Measurements from ENCODE around the gene SSX4.
"Not testable (repeated sequence)": the region's sequence is repeated elsewhere in the genome, so short reads cannot be mapped to it uniquely, and the experiment has no call there.

The SSX4 gene

DNA sequence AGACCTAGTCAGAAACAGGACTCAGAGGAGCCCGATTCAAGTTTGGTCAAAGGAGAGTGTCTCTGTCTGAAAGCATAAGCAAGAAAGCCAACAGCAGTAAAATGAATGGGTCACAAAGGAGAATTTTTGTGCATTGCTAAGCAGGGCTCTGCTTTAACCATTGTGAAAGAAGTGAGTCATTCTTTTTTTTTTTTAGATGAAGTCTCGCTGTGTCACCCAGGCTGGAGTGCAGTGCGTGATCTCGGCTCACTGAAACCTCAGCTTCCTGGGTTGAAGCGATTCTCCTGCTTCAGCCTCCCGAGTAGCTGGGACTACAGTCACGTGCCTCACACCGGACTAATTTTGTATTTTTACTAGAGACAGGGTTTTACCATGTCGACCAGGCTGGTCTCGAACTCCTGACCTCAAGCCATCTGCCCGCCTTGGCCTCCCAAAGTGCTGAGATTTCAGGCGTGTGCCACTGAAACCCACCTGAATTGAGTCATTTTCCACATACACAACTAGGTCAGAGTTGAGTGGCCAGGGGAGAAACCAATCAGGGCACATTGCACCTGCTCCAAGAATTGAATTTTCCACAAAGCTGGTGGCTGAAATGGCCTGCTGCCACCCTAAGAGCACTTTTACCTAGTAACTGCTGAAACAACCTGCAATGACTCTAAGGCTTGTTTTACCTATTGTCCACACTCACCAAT is 15.5 kb upstream of the SSX4 start:
- H3K79me2 ChIP-seq (ENCODE audit: control insufficient read depth, insufficient read depth, low read length); H3K27me3 ChIP-seq (ENCODE audit: insufficient read depth, low read length, poor library complexity); H3K79me1 ChIP-seq (ENCODE audit: low read length); H3K36me3 ChIP-seq (ENCODE audit: control insufficient read depth, insufficient read depth, low read length); H3K27ac ChIP-seq (ENCODE audit: low read depth, low read length); H3K4me1 ChIP-seq (ENCODE audit: control insufficient read depth, low read depth, low read length); H3K56ac ChIP-seq (ENCODE audit: low read length); H3K4me2 ChIP-seq (ENCODE audit: low read length); DNase-seq; H3K23ac ChIP-seq (ENCODE audit: low read length); H2AK5ac ChIP-seq (ENCODE audit: low read length); H3K18ac ChIP-seq (ENCODE audit: low read length); H3K4ac ChIP-seq (ENCODE audit: low read depth, low read length); H2BK120ac ChIP-seq (ENCODE audit: low read depth, low read length); H4K8ac ChIP-seq (ENCODE audit: low read depth, low read length); H4K5ac ChIP-seq (ENCODE audit: low read length); H2BK15ac ChIP-seq (replicated peaks; ENCODE audit: low read depth); H3K4me3 ChIP-seq (ENCODE audit: low read length); H2BK5ac ChIP-seq (ENCODE audit: low read length); H3K9ac ChIP-seq (ENCODE audit: low read length): not testable (repeated sequence)
- no CpG with 5 or more reads among the region's 12 CpGs for WGBS (ENCODE audit: extremely low coverage, insufficient coverage, low lambda C conversion rate)

DNA sequence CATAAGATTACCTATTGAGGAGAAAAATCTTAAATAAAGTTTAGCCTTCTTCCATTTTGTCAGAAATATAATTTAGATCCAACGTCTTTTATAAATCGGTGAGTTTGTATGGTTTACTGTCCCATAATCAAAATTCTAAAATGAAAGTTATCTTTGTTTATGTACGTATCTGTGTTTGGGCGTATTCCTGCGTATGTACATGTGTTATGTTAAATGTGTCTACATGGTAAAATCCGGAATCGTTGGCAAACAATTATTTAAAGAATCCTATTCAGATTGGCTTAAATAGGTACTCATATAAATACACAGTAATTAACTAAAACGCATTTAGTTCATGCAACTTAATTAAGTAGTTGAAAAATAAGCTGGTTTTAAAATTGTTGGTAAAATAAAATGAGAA is 12.9 kb upstream of the SSX4 start:
- not testable (repeated sequence) for H2BK5ac ChIP-seq (ENCODE audit: low read length); H3K79me2 ChIP-seq (ENCODE audit: control insufficient read depth, insufficient read depth, low read length); H2BK120ac ChIP-seq (ENCODE audit: low read depth, low read length); DNase-seq; H4K5ac ChIP-seq (ENCODE audit: low read length); H2BK15ac ChIP-seq (replicated peaks; ENCODE audit: low read depth); H3K4me2 ChIP-seq (ENCODE audit: low read length); H3K27ac ChIP-seq (ENCODE audit: low read depth, low read length); H3K4ac ChIP-seq (ENCODE audit: low read depth, low read length); H3K23ac ChIP-seq (ENCODE audit: low read length); H3K9ac ChIP-seq (ENCODE audit: low read length); H3K4me3 ChIP-seq (ENCODE audit: low read length); H3K4me1 ChIP-seq (ENCODE audit: control insufficient read depth, low read depth, low read length); H3K56ac ChIP-seq (ENCODE audit: low read length); H3K79me1 ChIP-seq (ENCODE audit: low read length); H3K18ac ChIP-seq (ENCODE audit: low read length); H2AK5ac ChIP-seq (ENCODE audit: low read length); H3K27me3 ChIP-seq (ENCODE audit: insufficient read depth, low read length, poor library complexity); H3K36me3 ChIP-seq (ENCODE audit: control insufficient read depth, insufficient read depth, low read length); H4K8ac ChIP-seq (ENCODE audit: low read depth, low read length)
- WGBS (ENCODE audit: extremely low coverage, insufficient coverage, low lambda C conversion rate), result no CpG with 5 or more reads among the region's 8 CpGs

DNA sequence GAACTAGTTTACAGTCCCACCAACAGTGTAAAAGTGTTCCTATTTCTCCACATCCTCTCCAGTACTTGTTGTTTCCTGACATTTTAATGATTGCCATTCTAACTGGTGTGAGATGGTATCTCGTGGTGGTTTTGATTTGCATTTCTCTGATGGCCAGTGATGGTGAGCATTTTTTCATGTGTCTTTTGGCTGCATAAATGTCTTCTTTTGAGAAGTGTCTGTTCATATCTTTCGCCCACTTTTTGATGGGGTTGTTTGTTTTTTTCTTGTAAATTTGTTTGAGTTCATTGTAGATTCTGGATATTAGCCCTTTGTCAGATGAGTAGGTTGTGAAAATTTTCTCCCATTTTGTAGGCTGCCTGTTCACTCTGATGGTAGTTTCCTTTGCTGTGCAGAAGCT is 13.6 kb downstream of the SSX4 start:
- not testable (repeated sequence) for H2AK5ac ChIP-seq (ENCODE audit: low read length); H3K27ac ChIP-seq (ENCODE audit: low read depth, low read length); H3K79me1 ChIP-seq (ENCODE audit: low read length); H4K8ac ChIP-seq (ENCODE audit: low read depth, low read length); H2BK15ac ChIP-seq (replicated peaks; ENCODE audit: low read depth); H3K56ac ChIP-seq (ENCODE audit: low read length); H3K9ac ChIP-seq (ENCODE audit: low read length); H3K36me3 ChIP-seq (ENCODE audit: control insufficient read depth, insufficient read depth, low read length); H2BK5ac ChIP-seq (ENCODE audit: low read length); H3K23ac ChIP-seq (ENCODE audit: low read length); DNase-seq; H3K4me2 ChIP-seq (ENCODE audit: low read length); H3K79me2 ChIP-seq (ENCODE audit: control insufficient read depth, insufficient read depth, low read length); H3K4ac ChIP-seq (ENCODE audit: low read depth, low read length); H3K18ac ChIP-seq (ENCODE audit: low read length); H3K4me1 ChIP-seq (ENCODE audit: control insufficient read depth, low read depth, low read length); H3K27me3 ChIP-seq (ENCODE audit: insufficient read depth, low read length, poor library complexity); H2BK120ac ChIP-seq (ENCODE audit: low read depth, low read length); H4K5ac ChIP-seq (ENCODE audit: low read length); H3K4me3 ChIP-seq (ENCODE audit: low read length)
- no CpG with 5 or more reads among the region's 2 CpGs for WGBS (ENCODE audit: extremely low coverage, insufficient coverage, low lambda C conversion rate)

DNA sequence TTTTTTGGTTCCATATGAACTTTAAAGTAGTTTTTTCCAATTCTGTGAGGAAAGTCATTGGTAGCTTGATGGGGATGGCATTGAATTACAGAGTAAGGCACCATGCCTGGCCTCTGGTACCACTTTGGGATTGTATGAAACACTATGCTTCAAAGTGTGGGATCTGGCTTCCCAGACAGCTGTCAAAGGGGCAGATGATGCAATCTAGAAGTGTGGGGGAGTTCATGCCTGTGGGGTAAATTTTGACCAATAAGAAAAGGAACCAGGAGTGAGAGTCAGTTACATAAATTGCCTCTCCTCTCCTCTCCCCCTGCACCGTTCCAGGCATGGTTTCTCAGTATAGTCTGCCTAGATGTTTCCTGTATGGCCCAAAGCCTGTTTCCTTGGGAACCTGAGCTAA is 14.5 kb downstream of the SSX4 start:
- H3K4ac ChIP-seq (ENCODE audit: low read depth, low read length); H4K5ac ChIP-seq (ENCODE audit: low read length); H2AK5ac ChIP-seq (ENCODE audit: low read length); H3K4me2 ChIP-seq (ENCODE audit: low read length); H2BK15ac ChIP-seq (replicated peaks; ENCODE audit: low read depth); H3K79me2 ChIP-seq (ENCODE audit: control insufficient read depth, insufficient read depth, low read length); H3K18ac ChIP-seq (ENCODE audit: low read length); H2BK120ac ChIP-seq (ENCODE audit: low read depth, low read length); H3K23ac ChIP-seq (ENCODE audit: low read length); H3K9ac ChIP-seq (ENCODE audit: low read length); H3K36me3 ChIP-seq (ENCODE audit: control insufficient read depth, insufficient read depth, low read length); H3K4me1 ChIP-seq (ENCODE audit: control insufficient read depth, low read depth, low read length); H4K8ac ChIP-seq (ENCODE audit: low read depth, low read length); H3K27ac ChIP-seq (ENCODE audit: low read depth, low read length); H3K79me1 ChIP-seq (ENCODE audit: low read length); H3K4me3 ChIP-seq (ENCODE audit: low read length); H2BK5ac ChIP-seq (ENCODE audit: low read length); H3K27me3 ChIP-seq (ENCODE audit: insufficient read depth, low read length, poor library complexity); H3K56ac ChIP-seq (ENCODE audit: low read length): not testable (repeated sequence)
- peak; percentile 1 for DNase-seq
- no CpG with 5 or more reads among the region's 1 CpG for WGBS (ENCODE audit: extremely low coverage, insufficient coverage, low lambda C conversion rate)

DNA sequence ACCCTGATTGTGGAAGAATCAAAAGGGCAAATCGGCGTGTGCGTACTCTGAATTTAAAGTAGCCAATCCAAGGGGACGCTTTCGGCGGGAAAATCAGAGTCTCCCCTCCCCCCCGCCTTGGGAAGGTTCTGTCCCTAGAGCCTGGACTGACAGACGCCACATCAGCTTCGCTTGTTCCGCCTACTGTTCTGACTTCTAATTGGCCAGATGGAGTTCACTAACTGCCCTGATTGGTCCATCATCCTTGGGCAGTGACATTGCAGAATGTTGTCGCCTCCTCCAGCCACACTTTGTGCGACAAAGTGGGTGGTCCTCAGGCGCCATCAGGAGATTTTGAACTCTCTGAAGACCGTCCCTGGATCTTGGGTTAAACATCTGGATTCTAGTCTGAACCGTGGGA is 28.5 kb downstream of the SSX4 start, which contains the start of gene SSX4B:
Gene SSX4B (minus strand): TSS at position 101 of the 400 bp plus-strand sequence. CDS start 588 bp downstream, outside the sequence.
- H2AK5ac ChIP-seq (ENCODE audit: low read length); H3K36me3 ChIP-seq (ENCODE audit: control insufficient read depth, insufficient read depth, low read length); H4K5ac ChIP-seq (ENCODE audit: low read length); H3K56ac ChIP-seq (ENCODE audit: low read length); H3K4me2 ChIP-seq (ENCODE audit: low read length); H3K4me1 ChIP-seq (ENCODE audit: control insufficient read depth, low read depth, low read length); H3K9ac ChIP-seq (ENCODE audit: low read length); H3K27ac ChIP-seq (ENCODE audit: low read depth, low read length); H3K18ac ChIP-seq (ENCODE audit: low read length); H4K8ac ChIP-seq (ENCODE audit: low read depth, low read length); H3K79me1 ChIP-seq (ENCODE audit: low read length); H2BK5ac ChIP-seq (ENCODE audit: low read length); H2BK15ac ChIP-seq (replicated peaks; ENCODE audit: low read depth); H3K4ac ChIP-seq (ENCODE audit: low read depth, low read length); H3K23ac ChIP-seq (ENCODE audit: low read length); H2BK120ac ChIP-seq (ENCODE audit: low read depth, low read length); DNase-seq; H3K79me2 ChIP-seq (ENCODE audit: control insufficient read depth, insufficient read depth, low read length); H3K27me3 ChIP-seq (ENCODE audit: insufficient read depth, low read length, poor library complexity); H3K4me3 ChIP-seq (ENCODE audit: low read length): not testable (repeated sequence)
- WGBS (ENCODE audit: extremely low coverage, insufficient coverage, low lambda C conversion rate), result no CpG with 5 or more reads among the region's 15 CpGs

Data from mesendoderm (in vitro differentiated cells).